Loucy (cell line): ENCODE results near the gene PBRM1.

Experiments used
- H2AFZ ChIP-seq: fragments of 200-600 bp; sonication (generic); 2 replicates; pipeline ENCODE4 v1.6.0; 2016; ENCODE audit warnings: antibody characterized with exemption, mild to moderate bottlenecking, low read length, moderate library complexity
- H3F3A ChIP-seq: fragments of 200-600 bp; 2 replicates; pipeline ENCODE4 v1.6.0; 2016; ENCODE audit warnings: antibody characterized with exemption, low read depth, mild to moderate bottlenecking
- H3K27me3 ChIP-seq: fragments of 200-600 bp; sonication (generic); 2 replicates; pipeline ENCODE4 v1.6.1; 2014; ENCODE audit warnings: low read length, mild to moderate bottlenecking; ENCODE audit not compliant: insufficient read depth, poor library complexity, severe bottlenecking
- H3K36me3 ChIP-seq: fragments of 200-600 bp; sonication (generic); 2 replicates; pipeline ENCODE4 v1.6.1; 2016; ENCODE audit warnings: low read length; ENCODE audit not compliant: insufficient read depth
- H3K4me1 ChIP-seq: fragments of 200-600 bp; sonication (generic); 2 replicates; pipeline ENCODE4 v1.5.1; 2014; ENCODE audit warnings: low read length, mild to moderate bottlenecking; ENCODE audit not compliant: insufficient read depth, poor library complexity, severe bottlenecking
- H3K4me2 ChIP-seq: fragments of 200-600 bp; sonication (generic); 2 replicates; pipeline ENCODE4 v1.6.0; 2014; ENCODE audit warnings: antibody characterized with exemption, low read length, low read depth, mild to moderate bottlenecking; ENCODE audit not compliant: poor library complexity, severe bottlenecking
- H3K4me3 ChIP-seq: fragments of 200-600 bp; sonication (generic); 2 replicates; pipeline ENCODE4 v1.5.1; 2014; ENCODE audit warnings: low read length, mild to moderate bottlenecking, mixed read lengths; ENCODE audit not compliant: poor library complexity, severe bottlenecking
- H3K79me2 ChIP-seq: fragments of 200-600 bp; sonication (generic); 2 replicates; pipeline ENCODE4 v1.6.1; 2014; ENCODE audit warnings: low read length; ENCODE audit not compliant: insufficient read depth
- H3K9ac ChIP-seq: fragments of 200-600 bp; sonication (generic); 2 replicates; pipeline ENCODE4 v1.6.0; 2014; ENCODE audit warnings: mild to moderate bottlenecking, low read depth, low read length, moderate library complexity; ENCODE audit not compliant: poor library complexity, severe bottlenecking
- H3K9me2 ChIP-seq: fragments of 200-600 bp; sonication (generic); replicated peaks from 2 replicates; pipeline ENCODE4 v1.6.1; 2016; ENCODE audit warnings: low read depth, low read length, mixed read lengths
- H3K9me3 ChIP-seq: fragments of 200-600 bp; sonication (generic); 2 replicates; pipeline ENCODE4 v1.6.1; 2014; ENCODE audit warnings: mild to moderate bottlenecking, antibody characterized with exemption, low read length, low read depth; ENCODE audit not compliant: insufficient read depth
- H4K20me1 ChIP-seq: fragments of 200-600 bp; sonication (generic); 2 replicates; pipeline ENCODE4 v1.6.0; 2014; ENCODE audit warnings: antibody characterized with exemption, low read length, mild to moderate bottlenecking; ENCODE audit not compliant: insufficient read depth, poor library complexity, severe bottlenecking
- EZH2phosphoT487 ChIP-seq: fragments of 200-600 bp; IDR thresholded peaks from 2 replicates; pipeline ENCODE4 v1.6.1; 2018; ENCODE audit warnings: antibody characterized with exemption, mild to moderate bottlenecking, moderate library complexity, borderline replicate concordance
- TF ChIP-seq, protein P1 (sequence below): fragments of 200-600 bp; sonication (generic); conservative IDR thresholded peaks from 2 replicates; pipeline ENCODE4 v1.5.1; 2014; ENCODE audit warnings: mild to moderate bottlenecking, antibody characterized with exemption, low read length

Gene PBRM1

GRCh38 chr3:52690560-52690959 lies 4.8 kb upstream of the PBRM1 start:
- Histone ChIP-seq H4K20me1 (peaks cover 69% of the 10 kb centered on the region), H2AFZ (no peak overlapping the region), H3K4me2 (peak overlapping the region; percentile 37), H3K27me3 (no peaks in the 10 kb centered on the region), H3K36me3 (peaks cover 77% of the 10 kb centered on the region), H3K4me1 (peaks cover 40% of the 10 kb centered on the region), H3K4me3 (no peak overlapping the region), H3K9me2 (no peaks in the 10 kb centered on the region), H3K9ac (peak overlapping the region; percentile 20), H3K9me3 (no peaks in the 10 kb centered on the region), H3K79me2 (peaks cover 67% of the 10 kb centered on the region), H3F3A (no peaks in the 10 kb centered on the region)
- TF ChIP-seq EZH2phosphoT487: no peak
- TF ChIP-seq, protein P1, sequence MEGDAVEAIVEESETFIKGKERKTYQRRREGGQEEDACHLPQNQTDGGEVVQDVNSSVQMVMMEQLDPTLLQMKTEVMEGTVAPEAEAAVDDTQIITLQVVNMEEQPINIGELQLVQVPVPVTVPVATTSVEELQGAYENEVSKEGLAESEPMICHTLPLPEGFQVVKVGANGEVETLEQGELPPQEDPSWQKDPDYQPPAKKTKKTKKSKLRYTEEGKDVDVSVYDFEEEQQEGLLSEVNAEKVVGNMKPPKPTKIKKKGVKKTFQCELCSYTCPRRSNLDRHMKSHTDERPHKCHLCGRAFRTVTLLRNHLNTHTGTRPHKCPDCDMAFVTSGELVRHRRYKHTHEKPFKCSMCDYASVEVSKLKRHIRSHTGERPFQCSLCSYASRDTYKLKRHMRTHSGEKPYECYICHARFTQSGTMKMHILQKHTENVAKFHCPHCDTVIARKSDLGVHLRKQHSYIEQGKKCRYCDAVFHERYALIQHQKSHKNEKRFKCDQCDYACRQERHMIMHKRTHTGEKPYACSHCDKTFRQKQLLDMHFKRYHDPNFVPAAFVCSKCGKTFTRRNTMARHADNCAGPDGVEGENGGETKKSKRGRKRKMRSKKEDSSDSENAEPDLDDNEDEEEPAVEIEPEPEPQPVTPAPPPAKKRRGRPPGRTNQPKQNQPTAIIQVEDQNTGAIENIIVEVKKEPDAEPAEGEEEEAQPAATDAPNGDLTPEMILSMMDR: no peak

DNA sequence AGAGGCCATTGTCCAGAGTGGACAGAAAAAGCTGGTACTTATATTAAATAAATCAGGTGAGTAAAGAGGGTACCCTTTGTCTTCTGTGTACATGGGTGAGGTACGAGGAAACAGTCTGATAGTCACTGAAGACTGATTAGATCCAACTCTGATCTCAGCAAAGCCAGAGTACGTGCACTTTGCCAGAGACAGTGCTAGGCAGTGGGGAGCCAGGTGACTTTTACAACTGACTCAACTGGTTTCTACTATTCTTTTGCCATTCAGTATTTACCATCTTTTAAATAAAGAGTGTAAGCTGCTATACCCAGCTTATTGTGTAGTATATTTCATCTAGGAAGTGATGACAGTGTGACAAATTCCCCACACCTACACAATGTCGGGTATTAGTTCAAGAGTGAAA lies 3.4 kb upstream of the PBRM1 start:
- Histone ChIP-seq H2AFZ (no peak overlapping the region), H3K4me3 (no peak overlapping the region), H3F3A (0 out of 2 replicates have a peak, but pooled peaks cover 3% of the 10 kb centered on the region), H3K27me3 (no peaks in the 10 kb centered on the region), H4K20me1 (peaks cover 74% of the 10 kb centered on the region), H3K4me2 (peak overlapping the region; percentile 99), H3K9ac (peak overlapping the region; percentile 95), H3K36me3 (peaks cover 64% of the 10 kb centered on the region), H3K9me2 (no peaks in the 10 kb centered on the region), H3K4me1 (peaks cover 49% of the 10 kb centered on the region), H3K79me2 (peaks cover 79% of the 10 kb centered on the region), H3K9me3 (no peaks in the 10 kb centered on the region)
- TF ChIP-seq EZH2phosphoT487: no peak
- TF ChIP-seq, protein P1: no peak

DNA sequence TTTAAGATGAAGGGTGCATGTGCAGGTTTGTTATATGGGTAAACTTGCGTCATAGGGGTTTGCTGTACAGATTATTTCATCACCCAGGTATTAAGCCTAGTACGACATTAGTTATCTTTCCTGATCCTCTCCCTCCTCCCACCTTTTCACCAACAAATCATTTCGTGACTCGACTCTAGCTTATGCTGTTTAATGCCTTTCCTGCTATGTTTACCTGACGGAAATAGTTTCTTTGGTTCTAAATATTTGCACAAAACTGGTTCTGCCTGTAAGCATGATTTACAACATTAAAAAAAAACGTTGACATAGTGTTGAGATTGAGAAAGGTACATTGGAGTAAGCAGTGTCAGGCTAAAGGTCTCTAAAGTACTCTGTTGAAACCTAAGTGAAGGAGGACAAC lies 2.6 kb upstream of the PBRM1 start:
- H3K9me2 ChIP-seq: no peaks in the 10 kb centered on the region
- H3K36me3 ChIP-seq: peaks cover 56% of the 10 kb centered on the region
- H3F3A ChIP-seq: 0 out of 2 replicates have a peak, but pooled peaks cover 3% of the 10 kb centered on the region
- H3K9ac ChIP-seq: peak overlapping the region; percentile 95
- H3K4me1 ChIP-seq: peaks cover 54% of the 10 kb centered on the region
- H4K20me1 ChIP-seq: peaks cover 73% of the 10 kb centered on the region
- H3K9me3 ChIP-seq: no peaks in the 10 kb centered on the region
- no peak for TF ChIP-seq EZH2phosphoT487
- TF ChIP-seq, protein P1: no peak
- H3K79me2 ChIP-seq: peaks cover 88% of the 10 kb centered on the region
- peak overlapping the region; percentile 95 for H3K4me3 ChIP-seq
- H3K4me2 ChIP-seq: peak overlapping the region; percentile 99
- no peak overlapping the region for H2AFZ ChIP-seq
- no peaks in the 10 kb centered on the region for H3K27me3 ChIP-seq
